Amniotic stem cell (primary cell): ENCODE results near the gene GGTLC2.
"Not testable (repeated sequence)": the region's sequence is repeated elsewhere in the genome, so short reads cannot be mapped to it uniquely, and the experiment has no call there.

Experiments used
- DNase-seq: peaks from one replicate; lab custom pipeline; 2025; lab: John Stamatoyannopoulos, UW

Gene GGTLC2

DNA sequence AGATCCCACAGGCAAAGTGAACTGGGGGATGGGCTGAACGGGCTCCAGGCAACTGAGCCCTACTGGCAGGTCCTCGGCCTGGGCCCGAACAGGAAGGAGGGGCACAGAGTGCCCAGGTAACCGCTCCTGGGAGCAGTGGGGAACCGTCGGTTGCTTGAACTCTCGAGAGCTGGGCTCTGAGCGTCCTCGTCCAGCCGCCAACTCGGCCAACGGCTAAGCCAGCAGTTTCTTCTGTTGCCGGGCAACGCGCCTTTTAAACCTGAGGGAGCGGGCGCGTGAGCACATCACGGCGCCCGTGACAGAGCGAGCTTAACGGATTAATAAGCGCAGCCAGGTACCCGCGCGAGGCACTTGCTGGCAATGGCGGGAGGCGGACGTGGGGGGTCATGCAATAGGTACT, at the start of gene GGTLC2:
Gene GGTLC2 (plus strand): TSS at position 301 of the 400 bp plus-strand sequence. CDS start 1,732 bp downstream, outside the sequence.
- DNase-seq: not testable (repeated sequence)

DNA sequence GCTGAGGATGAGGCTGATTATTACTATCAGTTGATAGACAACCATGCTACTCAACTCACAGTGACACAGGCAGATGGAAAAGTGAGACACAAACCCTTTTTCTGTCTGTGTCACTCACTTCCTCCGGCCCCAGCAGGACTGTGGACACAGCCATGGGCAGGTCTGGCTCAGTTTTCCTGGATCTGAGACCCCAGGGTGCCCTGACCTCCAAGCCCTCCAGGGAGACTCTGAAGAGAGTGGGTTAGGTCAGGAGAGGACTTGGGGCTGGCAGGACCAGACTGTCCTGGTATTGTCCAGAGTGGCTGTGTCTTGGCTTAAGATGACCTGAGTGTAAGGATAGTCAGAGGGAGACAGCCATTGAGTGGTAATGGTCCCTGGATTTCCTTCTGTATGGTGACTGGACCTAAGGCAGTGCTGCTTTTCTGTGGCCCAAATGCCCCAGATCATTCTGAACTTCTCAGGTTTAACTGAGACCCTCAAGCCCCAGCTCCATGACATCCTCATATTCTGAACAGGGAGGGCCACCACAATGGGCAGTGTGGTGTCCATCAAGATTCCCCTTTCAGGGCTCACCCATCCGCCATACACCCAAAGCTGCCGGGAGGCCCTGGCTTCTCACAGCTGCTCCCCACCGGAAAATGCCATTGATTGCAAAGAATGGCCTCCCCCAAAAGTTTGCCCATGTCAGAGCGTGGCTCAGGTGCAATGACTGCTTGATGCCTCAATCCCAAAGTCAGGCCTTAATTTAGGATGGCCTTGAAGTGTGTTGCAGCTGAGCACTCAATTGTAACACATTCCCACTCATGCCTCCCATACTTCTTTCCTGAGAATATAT, 49.2 kb upstream of the GGTLC2 start:
- no peak for DNase-seq

DNA sequence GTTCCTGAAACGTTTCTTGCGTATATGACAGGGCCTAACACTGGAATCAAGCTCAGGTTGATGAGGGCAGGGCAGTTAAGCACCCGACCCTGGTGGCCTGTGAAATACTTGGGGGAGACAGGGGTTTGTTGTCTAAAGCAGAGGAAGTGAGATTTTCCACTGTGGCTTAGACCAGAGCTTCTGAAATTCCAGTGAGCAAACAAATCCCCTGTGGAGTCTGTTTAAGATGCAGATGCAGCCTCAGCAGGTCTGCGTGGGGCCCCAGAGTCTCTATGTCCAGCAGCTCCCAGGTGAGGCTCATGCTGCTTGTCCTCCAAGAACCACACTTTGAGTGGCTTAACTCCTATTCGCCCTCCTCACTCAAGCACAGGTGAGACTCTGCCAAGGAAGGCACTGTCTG, 46.3 kb upstream of the GGTLC2 start:
- DNase-seq: no peak

DNA sequence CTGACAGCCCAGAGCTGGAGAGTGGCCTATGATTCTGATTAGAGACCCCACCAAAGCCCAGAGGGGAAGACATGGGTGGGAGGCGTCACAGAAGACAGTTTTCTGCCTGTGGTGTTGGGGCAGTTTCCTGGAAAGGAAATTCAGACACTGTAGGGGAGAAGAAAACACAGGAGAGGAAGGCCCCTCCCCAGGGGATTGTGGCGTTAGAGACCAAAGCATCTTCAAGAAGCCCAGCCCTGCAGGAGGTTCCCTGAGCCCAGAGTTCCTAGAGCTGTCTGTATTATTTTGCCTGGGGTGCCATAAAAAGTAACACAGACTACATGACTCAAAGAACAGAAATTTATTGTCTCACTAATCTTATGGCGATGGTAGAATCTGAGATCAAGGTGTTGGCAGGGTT, 45.2 kb upstream of the GGTLC2 start:
- no peak for DNase-seq

DNA sequence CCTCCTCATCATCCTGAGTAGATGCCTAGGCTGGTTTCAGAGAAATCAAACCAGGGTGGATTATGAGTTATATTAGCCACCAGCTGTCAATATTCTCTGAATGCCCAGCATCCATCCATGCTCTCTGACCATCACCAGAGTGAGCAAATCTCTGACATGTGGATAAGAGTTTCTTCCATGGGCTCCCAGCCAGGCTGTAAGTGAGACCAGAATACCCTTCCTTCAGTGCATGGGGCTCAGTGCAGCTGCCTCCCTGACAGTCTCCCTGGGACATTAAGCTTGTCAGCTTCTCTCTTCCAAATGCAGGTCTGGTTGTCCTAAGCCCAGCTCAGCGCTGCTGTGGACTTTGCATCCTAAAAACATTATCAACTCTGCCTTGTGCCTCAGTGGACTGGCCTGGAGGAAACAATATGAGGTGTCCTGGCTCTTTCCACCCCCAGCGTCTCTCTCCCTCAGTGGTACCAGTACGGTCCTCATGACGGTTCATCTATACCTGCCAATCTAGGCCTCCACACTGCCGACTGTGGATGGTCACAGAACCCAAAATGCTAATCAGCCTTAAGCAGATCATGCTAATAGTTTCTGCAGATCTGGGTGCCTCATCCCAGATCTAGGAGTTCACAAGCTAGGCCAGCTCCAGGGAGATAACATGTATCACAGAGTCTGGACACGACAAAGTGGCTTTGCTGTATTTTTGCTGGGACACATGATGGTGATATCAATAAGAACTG, 43.7 kb upstream of the GGTLC2 start:
- no peak for DNase-seq

DNA sequence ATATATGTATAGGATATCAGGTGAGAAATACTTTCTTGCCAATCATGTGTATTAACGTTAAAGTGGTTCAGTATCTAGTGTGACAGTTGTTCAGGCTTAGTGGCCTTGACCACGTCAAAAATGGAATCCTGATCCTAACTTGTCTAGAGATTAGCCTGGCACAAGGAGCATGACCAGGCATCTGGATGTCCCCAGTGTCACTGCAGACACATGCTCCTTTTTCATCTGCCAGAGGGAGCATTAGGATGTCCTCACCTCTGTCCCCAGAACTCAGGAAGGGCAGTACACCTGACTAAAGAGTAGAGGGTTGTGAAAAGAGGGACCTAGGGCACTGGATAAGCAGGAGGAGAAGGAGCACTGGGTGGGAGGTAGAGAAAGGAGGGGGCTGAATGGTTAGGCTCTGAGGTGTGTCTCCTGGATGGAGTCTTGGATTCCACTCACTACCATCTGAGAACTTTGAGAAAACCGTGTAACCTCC, 40.9 kb upstream of the GGTLC2 start:
- DNase-seq: no peak

DNA sequence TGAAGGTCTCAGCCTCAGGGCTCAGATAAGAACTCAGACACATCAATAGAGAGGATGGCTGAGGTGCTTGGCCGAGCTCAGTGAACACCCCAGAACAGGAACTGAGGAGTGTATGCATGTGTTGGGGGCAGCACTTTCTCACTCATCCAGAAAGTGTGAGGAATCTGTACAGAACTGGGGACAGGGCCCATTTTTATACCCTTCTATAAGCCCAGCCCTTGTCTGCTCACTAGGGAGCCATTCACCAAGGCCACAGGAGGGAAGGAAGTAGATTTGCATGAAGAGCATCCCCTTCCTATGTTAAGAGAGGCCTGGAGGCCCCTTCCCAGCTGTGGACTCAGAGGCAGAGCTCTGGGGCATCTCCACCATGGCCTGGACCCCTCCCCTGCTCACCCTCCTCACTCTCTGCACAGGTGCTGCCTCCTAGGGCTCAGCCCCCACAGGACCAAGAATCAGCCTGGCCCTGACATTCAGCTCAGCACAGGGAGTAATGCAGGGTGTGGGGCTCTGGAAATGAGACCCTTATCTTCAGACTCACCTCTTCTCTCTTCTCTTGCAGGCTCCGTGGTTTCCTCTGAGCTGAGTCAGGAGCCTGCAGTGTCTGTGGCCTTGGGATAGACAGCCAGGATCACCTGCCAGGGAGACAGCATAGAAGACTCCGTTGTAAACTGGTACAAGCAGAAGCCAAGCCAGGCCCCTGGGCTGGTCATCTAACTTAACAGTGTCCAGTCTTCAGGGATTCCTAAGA, 39.9 kb upstream of the GGTLC2 start:
- no peak for DNase-seq

DNA sequence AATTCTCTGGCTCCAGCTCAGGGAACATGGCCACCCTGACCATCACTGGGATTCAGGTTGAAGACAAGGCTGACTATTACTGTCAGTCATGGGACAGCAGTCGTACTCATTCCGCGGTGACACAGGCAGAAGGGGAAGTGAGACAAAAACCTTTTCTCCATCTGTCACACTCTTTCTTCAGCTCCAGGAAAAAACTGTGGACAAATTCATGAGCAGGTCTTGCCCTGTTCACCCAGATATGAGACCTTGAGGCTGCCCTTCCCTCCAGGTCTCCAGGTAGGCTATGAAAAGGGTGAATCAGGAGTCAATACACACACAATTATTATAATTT, 39.4 kb upstream of the GGTLC2 start:
- no peak for DNase-seq

DNA sequence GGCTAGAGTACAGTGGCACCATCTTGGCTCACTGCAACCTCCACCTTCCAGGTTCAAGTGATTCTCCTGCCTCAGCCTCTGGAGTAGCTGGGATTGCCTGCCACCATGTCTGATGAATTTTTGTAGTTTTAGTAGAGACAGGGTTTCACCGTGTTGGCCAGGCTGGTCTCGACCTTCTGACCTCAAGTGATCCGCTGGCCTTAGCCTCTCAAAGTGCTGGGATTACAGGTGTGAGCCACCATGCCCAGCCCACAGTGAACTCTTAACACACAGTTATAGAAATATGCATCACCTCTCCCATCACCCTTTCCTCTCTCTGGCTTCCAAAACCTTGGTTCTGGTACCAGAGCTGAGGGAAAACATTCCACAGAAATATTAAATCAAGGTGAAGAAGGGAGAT, 36.4 kb upstream of the GGTLC2 start:
- not testable (repeated sequence) for DNase-seq

DNA sequence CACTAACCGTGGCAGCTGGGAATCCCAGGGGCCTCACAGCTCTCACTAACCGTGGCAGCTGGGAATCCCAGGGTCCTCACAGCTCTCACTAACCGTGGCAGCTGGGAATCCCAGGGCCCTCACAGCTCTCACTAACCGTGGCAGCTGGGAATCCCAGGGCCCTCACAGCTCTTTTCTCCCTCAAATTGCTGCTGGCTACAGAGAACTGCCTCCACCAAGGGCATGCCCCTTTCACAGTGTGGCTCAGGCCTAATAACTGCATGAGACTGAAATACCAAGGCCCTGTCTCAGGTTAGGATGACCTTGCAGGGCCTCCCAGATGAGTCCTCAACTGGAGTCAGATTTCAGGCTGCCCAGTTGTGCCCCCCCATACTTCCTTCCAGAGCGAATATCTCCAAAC, 35.1 kb upstream of the GGTLC2 start:
- DNase-seq: no peak

DNA sequence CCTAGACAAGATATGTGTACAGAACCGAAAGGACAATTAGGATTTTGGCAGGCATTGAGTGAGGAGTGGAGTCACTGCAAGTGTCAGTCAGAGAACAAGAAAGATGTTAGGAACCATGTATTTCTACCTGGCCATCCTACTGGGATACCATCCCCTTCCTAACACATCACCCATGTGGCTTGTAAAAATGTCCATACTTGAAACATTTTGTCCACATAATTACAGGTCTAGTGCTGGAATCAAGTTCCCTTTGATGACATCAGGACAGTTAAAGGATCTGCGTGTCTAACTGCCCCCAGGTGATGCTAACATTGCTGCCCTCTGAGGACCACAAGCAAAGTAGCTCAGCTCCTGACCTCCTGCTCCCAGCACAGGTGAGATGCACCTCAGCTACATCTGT, 31.9 kb upstream of the GGTLC2 start:
- DNase-seq: no peak

DNA sequence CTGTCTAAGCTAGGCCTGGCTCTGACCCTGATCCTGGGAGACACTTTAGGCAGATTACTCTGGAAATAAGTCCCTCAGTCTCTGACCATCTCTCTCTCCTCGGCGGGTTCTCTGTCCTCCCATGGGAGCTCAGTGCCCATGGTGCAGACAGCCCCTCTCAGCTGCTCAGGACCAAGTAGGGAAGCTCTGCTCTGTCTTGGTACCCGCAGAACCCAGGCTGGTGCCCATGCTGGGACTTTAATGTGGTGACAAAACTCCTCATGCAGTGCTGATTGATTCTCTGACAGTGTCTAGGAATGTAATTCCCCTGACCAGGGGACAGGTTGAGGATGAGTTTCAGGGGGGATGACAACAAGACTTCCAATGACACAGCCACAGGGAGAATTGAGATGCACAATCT, 30.3 kb upstream of the GGTLC2 start:
- DNase-seq: no peak

DNA sequence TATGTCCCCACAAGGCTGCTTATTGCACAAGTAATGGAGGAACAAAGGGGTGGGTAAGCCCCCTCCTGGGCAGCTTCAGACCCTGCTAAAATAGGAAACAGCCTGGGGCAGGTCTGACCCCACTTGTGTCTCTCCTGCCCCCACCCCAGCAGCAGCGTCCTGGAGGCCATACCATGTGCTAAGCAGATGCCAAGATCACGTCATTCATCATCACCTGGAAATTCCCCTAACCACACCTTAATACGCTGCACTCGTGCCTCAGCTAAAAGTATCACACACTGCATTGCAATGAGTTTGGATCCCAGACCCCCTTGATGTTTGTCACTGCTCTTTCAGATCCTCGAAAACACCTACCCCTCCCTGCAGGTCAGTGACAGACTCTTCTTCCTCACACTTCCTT, 27.8 kb upstream of the GGTLC2 start:
- DNase-seq: no peak

DNA sequence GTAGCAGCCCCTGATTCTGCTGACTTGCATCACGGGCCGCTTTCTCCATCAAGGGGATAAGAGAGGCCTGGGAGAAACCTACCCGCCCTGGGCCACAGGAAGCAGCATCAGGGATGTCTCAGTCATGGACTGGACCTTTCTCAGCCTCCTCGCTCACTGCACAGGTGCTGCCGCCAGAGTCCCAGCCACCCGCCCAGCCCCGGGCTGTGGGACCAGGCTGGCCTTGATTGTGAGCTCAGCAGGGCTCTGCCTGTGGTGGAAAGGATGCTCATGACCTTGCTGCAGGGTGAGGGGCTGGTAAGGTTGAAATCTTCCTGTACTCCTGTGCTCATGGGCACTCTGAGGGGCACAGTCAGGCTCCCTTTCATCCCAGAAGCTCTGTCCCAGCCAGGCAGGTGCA, 26.0 kb upstream of the GGTLC2 start:
- no peak for DNase-seq

DNA sequence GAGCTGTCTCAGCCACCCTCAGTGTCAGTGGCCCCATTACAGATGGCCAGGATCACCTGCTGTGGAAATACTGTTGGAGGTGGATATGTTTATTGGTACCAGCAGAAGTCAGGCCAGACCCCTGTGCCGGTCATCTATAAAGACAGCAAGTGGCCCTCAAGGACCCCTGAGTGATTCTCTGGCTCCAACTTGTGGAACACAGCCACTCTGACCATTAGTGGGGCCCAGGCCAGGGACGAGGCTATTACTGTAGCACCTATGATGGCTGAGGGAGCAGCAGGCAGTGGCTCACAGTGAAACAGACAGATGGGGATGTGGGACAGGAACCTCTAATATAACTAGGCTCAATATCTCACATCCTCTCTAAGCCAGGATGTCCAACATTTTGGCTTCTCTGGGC, 25.5 kb upstream of the GGTLC2 start:
- DNase-seq: no peak

DNA sequence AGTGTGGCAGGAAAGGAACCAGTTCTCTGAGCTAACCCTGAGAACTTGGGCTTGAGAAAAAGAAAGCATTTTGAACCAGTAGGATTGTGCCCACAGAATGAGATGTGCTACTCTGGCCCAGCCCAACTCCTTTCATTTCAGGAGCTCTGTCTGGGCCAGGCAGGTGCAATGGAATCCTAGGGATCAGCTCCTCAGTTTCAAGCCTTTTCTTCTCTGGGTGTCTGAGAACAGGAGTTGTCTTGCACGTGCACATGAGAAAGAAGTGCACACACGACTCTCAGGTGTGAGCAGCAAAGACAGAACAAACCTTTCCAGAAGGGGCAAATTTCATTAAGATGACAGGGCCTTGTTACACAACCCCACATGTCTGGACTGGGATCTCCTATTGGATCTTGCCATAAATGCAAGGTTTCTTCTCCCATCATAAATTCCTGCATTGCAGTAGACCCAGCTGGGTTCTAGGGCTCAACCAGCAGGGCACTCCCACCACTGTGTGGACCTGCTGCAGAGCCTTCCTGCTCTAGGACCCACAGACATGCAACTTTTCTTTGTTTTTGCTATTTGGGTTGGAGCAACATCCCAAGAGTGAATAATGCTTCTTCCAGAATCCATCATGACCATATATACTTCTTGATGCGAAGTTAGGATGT, 24.5 kb upstream of the GGTLC2 start:
- DNase-seq: no peak

DNA sequence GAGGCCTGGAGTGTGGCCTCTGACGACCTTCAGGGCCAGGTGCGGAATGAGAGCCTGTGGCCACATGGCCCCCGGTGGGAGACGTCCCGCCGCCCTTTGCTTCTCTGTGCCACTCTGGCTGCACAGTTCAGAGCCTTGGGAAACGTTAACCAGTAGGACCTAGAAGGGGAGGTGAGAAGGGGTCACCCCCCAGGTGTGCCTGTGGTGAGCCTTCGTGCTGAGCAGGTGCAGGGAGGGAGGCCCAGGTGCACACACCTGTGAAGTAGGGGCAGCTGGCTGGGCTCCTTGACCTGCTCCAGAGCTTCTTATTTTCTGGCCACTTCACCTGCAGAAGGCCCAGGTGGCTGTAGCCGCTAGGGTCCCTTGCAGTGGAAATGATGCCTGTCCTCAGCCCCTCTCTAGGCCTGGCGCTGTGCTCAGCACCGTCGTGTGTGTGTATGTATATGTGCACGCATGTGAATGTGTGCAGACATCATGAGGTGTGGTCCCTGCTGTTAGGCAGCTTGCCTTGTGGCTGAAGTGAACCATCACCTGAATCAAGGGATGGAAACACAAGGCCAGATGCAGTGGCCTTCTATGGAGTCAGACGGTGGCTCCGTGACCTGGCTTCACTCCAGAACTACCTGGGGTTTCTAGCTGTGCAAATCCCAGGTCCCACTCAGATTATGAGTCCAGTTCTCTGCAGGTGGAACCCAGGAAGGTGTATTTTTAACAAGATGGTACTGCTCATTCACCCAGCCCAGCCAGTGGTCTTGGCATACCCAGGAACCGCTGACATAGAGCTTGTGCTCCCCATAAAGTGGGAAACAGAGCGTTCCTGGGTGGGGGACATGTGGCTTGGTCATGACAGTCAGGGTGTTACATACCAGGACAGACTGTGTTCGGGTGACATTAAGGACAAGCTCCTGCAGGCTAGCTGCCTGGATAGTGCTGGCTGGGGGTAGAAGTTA, 15.6 kb upstream of the GGTLC2 start:
- not testable (repeated sequence) for DNase-seq

DNA sequence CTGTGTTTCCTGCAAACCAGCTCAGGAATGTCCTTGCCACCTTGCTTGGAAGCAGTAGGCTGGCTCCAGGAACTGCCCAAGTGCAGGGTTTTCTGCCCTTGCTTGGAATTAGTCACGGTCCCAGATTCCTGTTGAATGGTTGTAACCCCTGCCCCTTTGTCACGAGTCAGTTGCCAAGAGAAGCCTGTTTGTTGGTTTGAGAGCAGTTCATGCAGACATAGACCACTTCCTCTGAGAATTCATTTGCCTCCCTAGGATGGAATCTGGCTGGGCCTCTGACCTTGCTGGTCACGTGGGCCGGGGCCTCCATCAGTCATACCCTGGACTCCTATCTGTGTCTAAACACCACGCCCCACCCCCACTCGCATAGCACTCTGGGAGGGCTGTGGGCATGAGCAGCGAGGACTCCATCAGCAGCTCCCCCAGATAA, 13.2 kb upstream of the GGTLC2 start:
- not testable (repeated sequence) for DNase-seq

DNA sequence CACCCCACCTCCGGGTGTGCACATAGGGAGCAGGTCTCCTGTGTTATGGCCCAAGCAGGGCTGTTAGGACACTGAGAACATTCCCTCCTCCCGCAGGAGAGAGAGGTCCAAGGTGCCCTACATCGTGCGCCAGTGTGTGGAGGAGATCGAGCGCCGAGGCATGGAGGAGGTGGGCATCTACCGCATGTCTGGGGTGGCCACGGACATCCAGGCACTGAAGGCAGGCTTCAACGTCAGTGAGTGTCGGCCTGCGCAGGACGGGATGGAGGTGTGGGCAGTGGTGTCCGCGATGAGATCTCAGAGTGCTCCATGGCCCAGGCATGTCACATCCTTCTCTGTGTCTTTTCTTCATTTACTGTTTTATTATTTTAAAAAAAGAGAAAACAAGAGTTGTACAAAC, 12.2 kb upstream of the GGTLC2 start:
- not testable (repeated sequence) for DNase-seq

DNA sequence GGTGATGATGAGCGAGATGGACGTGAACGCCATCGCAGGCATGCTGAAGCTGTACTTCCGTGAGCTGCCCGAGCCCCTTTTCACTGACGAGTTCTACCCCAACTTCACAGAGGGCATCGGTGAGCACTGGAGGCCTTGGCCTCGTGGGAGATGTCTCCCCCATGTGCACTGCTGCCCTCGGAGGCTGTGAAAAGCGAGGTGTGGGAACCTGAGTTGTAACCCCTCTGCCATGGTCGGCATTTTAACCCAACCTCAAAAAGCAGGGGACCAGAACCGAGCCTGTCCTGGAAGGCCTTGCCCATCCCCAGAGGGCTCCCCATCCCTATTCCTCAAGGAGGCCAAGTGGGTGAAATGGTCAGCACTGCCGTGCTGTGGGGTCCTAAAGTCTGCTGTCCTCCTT, 10.9 kb upstream of the GGTLC2 start:
- DNase-seq: not testable (repeated sequence)

DNA sequence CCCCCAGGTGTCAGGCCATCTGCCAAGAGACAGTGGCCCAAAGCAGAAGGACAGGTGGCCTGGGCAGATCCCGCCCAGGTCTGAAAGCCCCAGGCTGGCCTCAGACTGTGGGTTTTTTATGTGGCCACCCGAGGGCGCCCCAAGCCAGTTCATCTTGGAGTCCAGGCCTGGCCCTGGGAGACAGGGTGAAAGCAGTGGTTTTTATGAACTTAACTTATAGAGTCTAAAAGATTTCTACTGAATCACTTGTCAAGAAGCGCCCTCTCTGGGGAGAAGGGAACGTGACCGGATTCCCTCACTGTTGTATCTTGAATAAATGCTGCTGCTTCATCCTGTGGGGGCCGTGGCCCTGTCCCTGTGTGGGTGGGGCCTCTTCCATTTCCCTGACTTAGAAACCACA, 8.2 kb upstream of the GGTLC2 start:
- not testable (repeated sequence) for DNase-seq
